NT2/D1 (cell line): ENCODE results near the gene LGALS7.

Experiments used
- YY1 ChIP-seq: IDR thresholded peaks from 2 replicates; pipeline ENCODE4 v1.6.1; 2011; ENCODE audit not compliant: insufficient read length, insufficient read depth
- ZNF274 ChIP-seq: IDR thresholded peaks from 2 replicates; pipeline ENCODE4 v1.6.1; 2011; ENCODE audit warnings: mild to moderate bottlenecking, low read depth, low read length

DNA sequence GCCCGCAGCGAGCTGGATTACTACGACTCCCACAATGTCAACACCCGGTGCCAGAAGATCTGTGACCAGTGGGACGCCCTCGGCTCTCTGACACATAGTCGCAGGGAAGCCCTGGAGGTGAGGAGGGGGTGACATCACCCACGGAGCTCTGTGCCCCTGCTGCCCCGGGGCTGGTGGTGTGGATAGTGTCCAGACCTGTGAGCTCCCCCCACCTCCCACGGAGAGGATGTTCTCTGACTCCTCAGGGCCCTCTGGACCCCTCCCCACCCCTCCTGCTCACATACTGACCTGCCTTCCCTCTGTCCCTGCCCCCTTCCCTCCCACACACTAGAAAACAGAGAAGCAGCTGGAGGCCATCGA lies 49.7 kb downstream of the LGALS7 start:
- TF ChIP-seq YY1 (no peak), ZNF274 (no peak)
